ENCODE data around the gene NBAS.

DNA sequence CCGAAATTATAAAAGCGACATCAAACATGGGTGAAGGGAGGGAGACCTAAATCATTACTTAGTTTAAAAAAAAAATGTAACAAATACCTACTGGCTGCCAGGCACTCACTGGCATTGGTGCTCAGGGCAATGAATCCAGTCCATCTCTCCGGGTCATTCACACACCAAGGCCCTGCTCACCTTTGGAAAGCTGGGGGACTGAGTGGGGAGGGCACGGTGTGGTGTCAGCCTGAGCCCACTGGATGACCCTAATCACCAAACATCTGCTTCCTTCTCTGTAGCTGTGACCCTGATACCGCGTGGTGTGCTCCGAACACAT is 30.2 kb upstream of the NBAS start:
- TF ChIP-seq, protein P1, sequence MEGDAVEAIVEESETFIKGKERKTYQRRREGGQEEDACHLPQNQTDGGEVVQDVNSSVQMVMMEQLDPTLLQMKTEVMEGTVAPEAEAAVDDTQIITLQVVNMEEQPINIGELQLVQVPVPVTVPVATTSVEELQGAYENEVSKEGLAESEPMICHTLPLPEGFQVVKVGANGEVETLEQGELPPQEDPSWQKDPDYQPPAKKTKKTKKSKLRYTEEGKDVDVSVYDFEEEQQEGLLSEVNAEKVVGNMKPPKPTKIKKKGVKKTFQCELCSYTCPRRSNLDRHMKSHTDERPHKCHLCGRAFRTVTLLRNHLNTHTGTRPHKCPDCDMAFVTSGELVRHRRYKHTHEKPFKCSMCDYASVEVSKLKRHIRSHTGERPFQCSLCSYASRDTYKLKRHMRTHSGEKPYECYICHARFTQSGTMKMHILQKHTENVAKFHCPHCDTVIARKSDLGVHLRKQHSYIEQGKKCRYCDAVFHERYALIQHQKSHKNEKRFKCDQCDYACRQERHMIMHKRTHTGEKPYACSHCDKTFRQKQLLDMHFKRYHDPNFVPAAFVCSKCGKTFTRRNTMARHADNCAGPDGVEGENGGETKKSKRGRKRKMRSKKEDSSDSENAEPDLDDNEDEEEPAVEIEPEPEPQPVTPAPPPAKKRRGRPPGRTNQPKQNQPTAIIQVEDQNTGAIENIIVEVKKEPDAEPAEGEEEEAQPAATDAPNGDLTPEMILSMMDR (IDR thresholded peaks at IDR 0.05), result no peak
- TF ChIP-seq, protein P2, sequence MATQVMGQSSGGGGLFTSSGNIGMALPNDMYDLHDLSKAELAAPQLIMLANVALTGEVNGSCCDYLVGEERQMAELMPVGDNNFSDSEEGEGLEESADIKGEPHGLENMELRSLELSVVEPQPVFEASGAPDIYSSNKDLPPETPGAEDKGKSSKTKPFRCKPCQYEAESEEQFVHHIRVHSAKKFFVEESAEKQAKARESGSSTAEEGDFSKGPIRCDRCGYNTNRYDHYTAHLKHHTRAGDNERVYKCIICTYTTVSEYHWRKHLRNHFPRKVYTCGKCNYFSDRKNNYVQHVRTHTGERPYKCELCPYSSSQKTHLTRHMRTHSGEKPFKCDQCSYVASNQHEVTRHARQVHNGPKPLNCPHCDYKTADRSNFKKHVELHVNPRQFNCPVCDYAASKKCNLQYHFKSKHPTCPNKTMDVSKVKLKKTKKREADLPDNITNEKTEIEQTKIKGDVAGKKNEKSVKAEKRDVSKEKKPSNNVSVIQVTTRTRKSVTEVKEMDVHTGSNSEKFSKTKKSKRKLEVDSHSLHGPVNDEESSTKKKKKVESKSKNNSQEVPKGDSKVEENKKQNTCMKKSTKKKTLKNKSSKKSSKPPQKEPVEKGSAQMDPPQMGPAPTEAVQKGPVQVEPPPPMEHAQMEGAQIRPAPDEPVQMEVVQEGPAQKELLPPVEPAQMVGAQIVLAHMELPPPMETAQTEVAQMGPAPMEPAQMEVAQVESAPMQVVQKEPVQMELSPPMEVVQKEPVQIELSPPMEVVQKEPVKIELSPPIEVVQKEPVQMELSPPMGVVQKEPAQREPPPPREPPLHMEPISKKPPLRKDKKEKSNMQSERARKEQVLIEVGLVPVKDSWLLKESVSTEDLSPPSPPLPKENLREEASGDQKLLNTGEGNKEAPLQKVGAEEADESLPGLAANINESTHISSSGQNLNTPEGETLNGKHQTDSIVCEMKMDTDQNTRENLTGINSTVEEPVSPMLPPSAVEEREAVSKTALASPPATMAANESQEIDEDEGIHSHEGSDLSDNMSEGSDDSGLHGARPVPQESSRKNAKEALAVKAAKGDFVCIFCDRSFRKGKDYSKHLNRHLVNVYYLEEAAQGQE (IDR thresholded peaks at IDR 0.05; ENCODE audit: insufficient read depth in 1 of 2, low read depth in 2 of 2, low read length in 1 of 2), result no peak
- TF ChIP-seq POLR2AphosphoS5 (IDR thresholded peaks at IDR 0.05; ENCODE audit: low read depth, low read length) (no peak), TCF7L2 (IDR thresholded peaks at IDR 0.05; ENCODE audit: low read depth, low read length) (no peak), SIN3A (IDR thresholded peaks at IDR 0.05; ENCODE audit: borderline replicate concordance, insufficient read depth, low read depth, low read length) (no peak)

Data from Panc1 (cell line).